Spleen (tissue), 11 donors: ENCODE data around the gene KIAA1614. TPM values are rescaled to one million over a fixed set of nuclear protein-coding genes. Genes with fewer than 3 reads are reported as not detected.

ENCODE experiments used
- DNase-seq: peaks from one replicate; pipeline ENCODE4 v3.0.0-alpha.2; 2020
- H3K27ac ChIP-seq, 8 donors: fragments of 200-600 bp; sonication (generic) in 7 of 8; 1 replicate in 4 of 8; 2 replicates in 4 of 8; pipeline versions ENCODE4 v1.5.0 to v1.8.0; 2016 to 2021; ENCODE audit warnings: inconsistent platforms in 4 of 8, mild to moderate bottlenecking in 4 of 8, moderate library complexity in 1 of 8
- H3K27me3 ChIP-seq, 7 donors: fragments of 200-600 bp; sonication (generic) in 6 of 7; replicated peaks in 1 of 7; 1 replicate in 4 of 7; 2 replicates in 3 of 7; pipeline versions ENCODE4 v1.5.0 to v1.8.0; 2016 to 2021; ENCODE audit warnings: inconsistent platforms in 3 of 7, mild to moderate bottlenecking in 1 of 7
- H3K36me3 ChIP-seq, 6 donors: fragments of 200-600 bp; sonication (generic) in 5 of 6; 1 replicate in 4 of 6; 2 replicates in 2 of 6; pipeline versions ENCODE4 v1.5.0 to v1.8.0; 2016 to 2021; ENCODE audit warnings: inconsistent platforms in 2 of 6
- H3K4me1 ChIP-seq, 6 donors: fragments of 200-600 bp; sonication (generic) in 5 of 6; 1 replicate in 3 of 6; 2 replicates in 3 of 6; pipeline versions ENCODE4 v1.5.0 to v1.8.0; 2016 to 2021; ENCODE audit warnings: inconsistent platforms in 3 of 6
- H3K4me3 ChIP-seq, 8 donors: fragments of 200-600 bp; sonication (generic) in 7 of 8; 1 replicate in 4 of 8; 2 replicates in 4 of 8; pipeline versions ENCODE4 v1.5.0 to v1.8.0; 2016 to 2021; ENCODE audit warnings: inconsistent platforms in 4 of 8, mild to moderate bottlenecking in 4 of 8, moderate library complexity in 2 of 8
- H3K9me3 ChIP-seq, 8 donors: fragments of 200-600 bp; sonication (generic) in 7 of 8; 1 replicate in 4 of 8; 2 replicates in 4 of 8; pipeline versions ENCODE4 v1.5.0 to v1.8.0; 2016 to 2021; ENCODE audit warnings: inconsistent platforms in 4 of 8
- CTCF ChIP-seq, 11 experiments: fragments of 200-600 bp in 7 of 11; fragments of 450-650 bp in 4 of 11; sonication (generic) in 4 of 11; IDR thresholded peaks in 8 of 11; conservative IDR thresholded peaks in 3 of 11; 1 replicate in 7 of 11; 2 replicates in 4 of 11; pipeline versions ENCODE4 v1.4.0 to v1.8.0; 2016 to 2021; ENCODE audit warnings: antibody characterized with exemption in 11 of 11, inconsistent platforms in 4 of 11, mild to moderate bottlenecking in 1 of 11
- POLR2A ChIP-seq, 3 donors: fragments of 450-650 bp; IDR thresholded peaks; one replicate each; pipeline ENCODE4 v1.5.1; 2017; ENCODE audit warnings: antibody characterized with exemption in 3 of 3, mild to moderate bottlenecking in 1 of 3
- POLR2AphosphoS5 ChIP-seq, 3 donors: sonication (generic); formaldehyde crosslinking; IDR thresholded peaks; one replicate each; pipeline ENCODE4 v1.5.1; 2017; ENCODE audit warnings: antibody characterized with exemption in 3 of 3
- WGBS, 5 donors: extraction: QIAGEN DNeasy Blood & Tissue Kit in 3 of 5; methylation state at CpG; one replicate each; pipeline versions ENCODE4 v1.1.5 to v1.1.7; 2013 to 2018; 5-methylcytosine and 5-hydroxymethylcytosine counted together
- intact Hi-C: fragments of 100-400 bp; cut with DNase I; formaldehyde crosslinking; loops from one replicate; pipeline ENCODE4 v1.15.0; 2023; ENCODE audit warnings: low total_unique reads
- polyA plus RNA-seq, 3 donors: library from polyadenylated mRNA; stranded (reverse); fragments of 200-250 nt; gene quantifications; one replicate each; pipeline ENCODE4 v1.2.1, GENCODE V29; 2013
- total RNA-seq, 7 donors: library from RNA; depleted of rRNA in 3 of 7; stranded (reverse); fragments of >200 nt in 3 of 7; fragmentation: NEBNext Ultra II Directional in 4 of 7; extraction: Animal tissue kit (Norgen Biotek cat#: 25700) in 4 of 7; gene quantifications; one replicate each; pipeline versions ENCODE4 v1.1.0 to v1.2.1, GENCODE V29; 2016 to 2021
- donor health status: healthy with polysubstance abuse.
- donor health status: DM: no; HTN: no; CAD: no; lungs with moderate emphysema.
- donor health status: DM: no; HTN: no; CAD: no.
- donor health status: Bipolar disorder and iron deficiency.
- donor health status: healthy.
- donor health status: DM: no; HTN: no; CAD: no.
- donor health status: DM: yes; HTN: yes; CAD: no.

Gene KIAA1614
- total and polyA plus RNA-seq, 10 donors = 0.50 to 7.4 (median 3.0) TPM

- WGBS, 5 donors = 78 to 88% (median 82%) methylated on average over 7 to 8 of the region's 8 CpGs
Measured at GRCh38 chr1:180988253-180988752, 75.6 kb downstream of the KIAA1614 start.

GRCh38 chr1:180994262-180994661 is 81.6 kb downstream of the KIAA1614 start:
- Histone ChIP-seq H3K4me3 (no peak overlapping the region), H3K36me3 (peaks cover 2 to 95% (median 38%) of the 10 kb centered on the region in 6 donors), H3K27me3 (no peaks in the 10 kb centered on the region), H3K27ac (no peak overlapping the region), H3K4me1 (no peaks in the 10 kb centered on the region), H3K9me3 (no peaks in the 10 kb centered on the region)
- intact Hi-C loops = no loop called here
- DNase-seq = no peak
- no peak for TF ChIP-seq POLR2AphosphoS5 (IDR thresholded peaks at IDR 0.05)
- TF ChIP-seq POLR2A (IDR thresholded peaks at IDR 0.05) = no peak
- TF ChIP-seq CTCF (IDR thresholded peaks at IDR 0.05 in 8 of 11, conservative IDR thresholded peaks at IDR 0.05 in 3 of 11) = no peak
- 80 to 86% (median 84%) methylated on average over 3 of the region's 3 CpGs for WGBS, 5 donors

More at GRCh38 chr1:180988253-180988752, 75.6 kb downstream of the KIAA1614 start:
- H3K27ac ChIP-seq = no peak overlapping the region
- H3K4me3 ChIP-seq = no peak overlapping the region
- intact Hi-C loops = no loop called here
- no peak for DNase-seq
- H3K27me3 ChIP-seq = no peaks in the 10 kb centered on the region
- TF ChIP-seq CTCF (IDR thresholded peaks at IDR 0.05 in 8 of 11, conservative IDR thresholded peaks at IDR 0.05 in 3 of 11) = no peak
- peaks cover 2 to 100% (median 84%) of the 10 kb centered on the region in 6 donors for H3K36me3 ChIP-seq
- no peaks in the 10 kb centered on the region for H3K9me3 ChIP-seq
- H3K4me1 ChIP-seq = no peaks in the 10 kb centered on the region

- no peak overlapping the region for H3K4me3 ChIP-seq
- 87 to 92% (median 91%) methylated on average over 4 of the region's 4 CpGs for WGBS, 5 donors
- H3K4me1 ChIP-seq = peaks cover 0 to 7% (median 0%) of the 10 kb centered on the region in 6 donors
- H3K27ac ChIP-seq = no peak overlapping the region
- H3K27me3 ChIP-seq = no peaks in the 10 kb centered on the region
- TF ChIP-seq POLR2AphosphoS5 (IDR thresholded peaks at IDR 0.05) = no peak
- TF ChIP-seq POLR2A (IDR thresholded peaks at IDR 0.05) = no peak
- no peak for TF ChIP-seq CTCF (IDR thresholded peaks at IDR 0.05 in 8 of 11, conservative IDR thresholded peaks at IDR 0.05 in 3 of 11)
- H3K36me3 ChIP-seq = peaks cover 0 to 93% (median 16%) of the 10 kb centered on the region in 6 donors
- DNase-seq = no peak
- intact Hi-C loops = no loop called here
- no peaks in the 10 kb centered on the region for H3K9me3 ChIP-seq
Measured at GRCh38 chr1:180997843-180998504, 85.3 kb downstream of the KIAA1614 start.

Other genes with a start within 250 kb of the KIAA1614 start
- 10 to 100 TPM; 18.3 to 41.4 (median 22.1) TPM for gene STX6, start 110.0 kb downstream of the KIAA1614 start, total RNA-seq
- gene STX6, start 110.0 kb downstream of the KIAA1614 start, polyA plus RNA-seq = 10 to 100 TPM in 1 of 3 donors, 1 to 10 TPM in 2; 6.8 to 10.2 (median 8.0) TPM
- 10 to 100 TPM; 21.9 to 35.6 (median 25.8) TPM for gene MR1, start 121.1 kb downstream of the KIAA1614 start, total RNA-seq
- gene MR1, start 121.1 kb downstream of the KIAA1614 start, polyA plus RNA-seq = 1 to 10 TPM; 4.9 to 6.3 (median 6.0) TPM
- 10 to 100 TPM; 33.4 to 62.3 (median 40.8) TPM for gene IER5, start 175.8 kb downstream of the KIAA1614 start, total RNA-seq
- gene IER5, start 175.8 kb downstream of the KIAA1614 start, polyA plus RNA-seq = 10 to 100 TPM; 21.3 to 33.9 (median 32.7) TPM